Bronchus fibroblast of lung (primary cell): Measurements from ENCODE around the gene PSMC3. TPM values are rescaled to one million over a fixed set of nuclear protein-coding genes. Genes with fewer than 3 reads are reported as not detected.

Experiments
- total RNA-seq: library from RNA; depleted of rRNA; stranded (reverse); fragments of >200 nt; gene quantifications from 2 replicates; pipeline ENCODE4 v1.2.3, GENCODE V29; 2015

The PSMC3 gene
- total RNA-seq: 227 and 241 TPM in 2 replicates

DNA sequence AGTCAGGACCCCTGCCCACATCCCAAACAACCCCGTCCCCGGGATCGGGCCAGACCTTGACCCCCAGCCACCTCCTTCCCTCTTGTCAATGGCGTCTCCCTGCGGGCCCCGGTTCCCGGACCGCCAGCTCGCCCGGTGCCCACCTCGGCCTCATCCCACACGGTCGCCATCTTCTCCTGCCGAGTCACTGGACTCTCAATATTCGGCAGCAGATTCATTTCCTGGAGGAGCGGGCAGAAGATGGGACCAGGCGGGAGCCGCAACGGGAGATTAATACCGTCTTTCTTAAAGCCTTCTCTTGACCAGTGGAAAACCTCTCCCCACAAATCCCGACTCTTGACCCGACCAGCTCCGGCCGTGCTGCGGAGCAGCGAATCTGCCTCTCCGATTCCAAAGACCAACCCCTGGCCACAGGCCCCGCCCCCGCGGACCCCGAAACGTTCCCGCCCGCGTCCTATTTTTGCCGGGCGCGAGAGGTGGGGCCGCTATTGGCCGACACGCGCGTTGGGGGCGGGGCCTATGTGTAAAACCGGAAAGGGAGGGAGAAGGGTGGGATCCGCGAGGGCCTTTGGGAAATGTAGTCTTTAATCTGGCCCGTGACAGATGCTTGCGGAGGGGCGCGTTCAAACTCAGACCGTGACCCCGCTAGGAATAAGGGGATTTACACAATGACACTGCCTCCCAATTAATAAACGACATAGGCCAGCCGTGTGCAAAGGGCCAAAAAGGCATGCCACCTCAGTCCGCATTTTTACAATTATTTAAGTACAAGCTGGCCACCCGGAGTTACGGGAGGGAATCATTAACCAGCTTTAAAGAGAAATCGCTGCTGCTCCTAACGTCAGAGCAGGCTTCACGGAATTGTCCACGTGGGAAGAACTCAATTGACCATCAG is at the start of gene PSMC3:
Gene PSMC3, minus strand, starts transcription at position 378 of the 895 bp plus-strand sequence. Its CDS starts 160 bp downstream, at position 218.

DNA sequence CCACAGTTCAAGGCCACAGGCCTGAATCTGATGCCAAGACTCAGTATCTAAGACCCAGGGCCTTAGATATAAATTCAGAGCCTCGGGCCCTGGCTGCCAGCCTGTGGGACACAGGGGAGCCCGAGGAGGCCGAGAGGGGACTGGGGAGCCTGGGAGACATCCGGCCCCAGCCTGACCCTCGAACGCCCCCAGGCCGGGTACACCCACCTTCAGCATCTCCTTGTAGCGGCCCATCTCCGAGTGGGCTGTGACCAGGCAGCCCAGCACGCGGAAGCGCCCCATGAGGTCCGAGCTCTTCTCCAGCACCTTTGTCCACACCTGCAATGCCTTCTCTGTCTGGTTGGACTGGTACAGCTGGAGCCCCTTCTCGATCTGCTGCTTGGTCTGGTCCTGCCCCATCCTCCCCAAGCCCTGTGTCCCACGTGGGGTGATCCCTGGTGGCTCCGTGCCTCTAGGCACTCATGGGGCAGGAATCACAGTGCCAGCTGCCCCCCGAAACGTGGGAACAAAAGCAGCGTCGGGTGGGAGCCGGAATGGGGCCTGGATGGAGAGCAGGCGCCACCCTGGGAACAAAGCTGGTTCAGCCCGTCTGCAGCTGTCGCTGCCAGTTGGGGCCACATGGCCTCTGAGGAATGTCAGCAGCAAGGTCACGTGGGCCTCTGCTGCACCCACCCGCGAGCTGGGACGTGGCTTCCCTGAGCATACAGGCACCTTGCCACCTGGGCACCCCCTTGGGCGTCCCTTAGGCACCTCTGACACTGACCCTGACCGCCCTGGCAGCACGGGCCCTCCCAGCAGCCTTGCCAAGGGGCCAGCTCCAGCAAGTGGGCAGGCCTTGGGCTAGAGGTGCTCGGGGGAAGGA is 22.6 kb upstream of the PSMC3 start, which contains the start of gene RAPSN:
Gene RAPSN, minus strand, starts transcription at position 571 of the 862 bp plus-strand sequence. Its CDS starts 172 bp downstream, at position 399.

DNA sequence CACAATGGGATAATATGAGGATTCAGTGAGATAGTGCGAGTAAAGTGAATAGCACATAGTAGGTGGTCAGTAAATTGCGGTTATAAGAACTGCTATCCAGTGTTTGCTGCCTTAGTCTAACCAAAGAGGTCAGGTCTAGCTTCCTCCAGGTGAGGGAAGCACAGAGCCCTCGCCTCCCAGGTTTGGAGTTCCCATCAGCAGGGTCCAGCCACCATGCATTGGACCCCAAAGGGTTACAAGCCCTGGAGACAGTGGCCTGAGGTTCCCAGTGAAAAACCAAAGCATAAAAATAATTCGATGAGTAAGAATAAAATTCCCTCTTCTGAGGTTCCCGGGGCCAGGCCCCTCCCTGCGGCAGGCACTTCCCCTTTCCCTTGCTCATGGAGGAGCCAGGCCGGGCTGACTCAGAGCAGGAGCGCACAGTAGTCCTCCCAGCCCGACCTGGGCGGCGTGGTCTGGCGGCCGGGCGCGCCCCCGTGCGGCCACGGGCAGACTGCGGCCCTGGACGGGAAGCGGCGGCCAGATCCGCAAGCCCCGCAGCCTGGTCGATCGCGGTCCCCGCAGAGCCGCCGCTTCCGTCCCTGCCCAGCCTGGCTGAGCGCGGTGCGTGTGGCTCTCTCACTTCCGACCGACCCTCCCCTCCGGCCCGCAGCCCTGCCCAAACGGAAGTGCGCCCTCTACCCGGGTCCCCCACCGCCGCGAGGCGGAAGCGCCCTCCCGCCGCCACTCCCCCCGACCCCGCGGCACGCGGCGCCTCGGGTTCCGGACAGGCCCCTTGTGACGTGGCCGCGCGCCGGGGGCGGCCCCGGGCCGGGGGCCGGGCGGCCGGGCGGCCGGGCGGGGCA is 18.3 kb downstream of the PSMC3 start, which contains the start of gene SLC39A13:
Gene SLC39A13, plus strand, starts transcription at position 845 of the 845 bp plus-strand sequence. CDS start 1,505 bp downstream, outside the sequence.

DNA sequence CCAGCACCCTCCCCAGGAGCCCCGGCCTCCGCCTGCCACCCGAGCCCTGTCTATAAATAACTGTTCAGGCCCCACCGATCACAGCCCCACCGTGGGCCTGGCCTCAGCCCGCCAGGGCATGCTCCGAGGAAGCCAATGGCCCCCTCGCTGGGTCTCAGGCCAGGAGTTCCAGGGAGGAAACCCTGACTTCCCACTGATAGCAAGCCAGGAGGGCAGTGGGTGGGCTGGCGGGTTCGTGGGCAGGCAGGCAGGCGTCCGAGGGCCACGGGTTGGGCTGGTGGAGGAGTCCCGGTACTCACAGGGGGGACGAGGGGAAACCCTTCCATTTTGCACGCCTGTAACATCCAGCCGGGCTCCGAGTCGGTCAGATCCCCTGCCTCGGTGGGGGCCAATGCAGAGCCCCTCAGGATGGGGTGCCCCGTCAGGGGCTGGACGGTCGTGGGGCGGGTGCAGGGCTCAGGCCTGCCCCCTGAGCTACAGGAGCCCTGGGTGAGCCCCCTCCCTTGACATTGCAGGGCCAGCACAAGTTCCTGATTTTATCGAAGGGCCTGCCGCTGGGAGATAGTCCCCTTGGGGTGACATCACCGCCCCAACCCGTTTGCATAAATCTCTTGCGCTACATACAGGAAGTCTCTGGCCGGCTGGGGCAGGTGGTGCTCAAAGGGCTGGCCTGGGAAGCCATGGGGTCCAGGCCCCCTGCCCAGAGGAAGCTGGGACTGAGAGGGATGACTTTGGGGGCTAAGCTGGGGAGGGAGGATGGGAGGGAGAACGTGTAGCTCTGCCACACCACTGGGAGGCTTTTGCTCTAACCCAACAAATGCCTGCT is 48.0 kb downstream of the PSMC3 start, which contains the start of gene SPI1:
Gene SPI1, minus strand, starts transcription at position 538 of the 826 bp plus-strand sequence. Its CDS starts 194 bp downstream, at position 344.

Other genes starting within 250 kb of the PSMC3 start
- 105 and 110 TPM in 2 replicates for gene ARFGAP2, start 249.6 kb downstream of the PSMC3 start, total RNA-seq
- gene PACSIN3, start 240.0 kb downstream of the PSMC3 start, total RNA-seq: 34.8 and 41.2 TPM in 2 replicates
- gene DDB2, start 211.5 kb downstream of the PSMC3 start, total RNA-seq: 37.7 and 42.7 TPM in 2 replicates
- 40.1 and 44.9 TPM in 2 replicates for gene ACP2, start 177.6 kb downstream of the PSMC3 start, total RNA-seq
- 31.4 and 34.0 TPM in 2 replicates for gene NR1H3, start 168.4 kb downstream of the PSMC3 start, total RNA-seq
- 13.3 and 16.6 TPM in 2 replicates for gene MADD, start 156.3 kb downstream of the PSMC3 start, total RNA-seq
- gene MYBPC3, start 73.7 kb downstream of the PSMC3 start, total RNA-seq: not detected in 2 replicates
- not detected in 2 replicates for gene SPI1, start 47.9 kb downstream of the PSMC3 start, total RNA-seq
- gene SLC39A13, start 17.8 kb downstream of the PSMC3 start, total RNA-seq: 118 and 120 TPM in 2 replicates
- gene RAPSN, start 22.7 kb upstream of the PSMC3 start, total RNA-seq: not detected in 2 replicates
- gene CELF1, start 126.7 kb upstream of the PSMC3 start, total RNA-seq: 49.8 and 54.3 TPM in 2 replicates
- gene PTPMT1, start 139.2 kb upstream of the PSMC3 start, total RNA-seq: 150 and 156 TPM in 2 replicates
- gene KBTBD4, start 152.5 kb upstream of the PSMC3 start, total RNA-seq: 21.4 and 21.5 TPM in 2 replicates
- gene NDUFS3, start 152.6 kb upstream of the PSMC3 start, total RNA-seq: 71.1 and 76.2 TPM in 2 replicates
- gene FAM180B, start 160.2 kb upstream of the PSMC3 start, total RNA-seq: not detected in 2 replicates
- 1.8 and 2.8 TPM in 2 replicates for gene C1QTNF4, start 168.0 kb upstream of the PSMC3 start, total RNA-seq
- gene MTCH2, start 216.1 kb upstream of the PSMC3 start, total RNA-seq: 80.3 and 81.4 TPM in 2 replicates